ENCODE measurements around the gene MXD3.

GRCh38 chr5:177290816-177291596 is 20.7 kb downstream of the MXD3 start:
- TF ChIP-seq CTCF (IDR thresholded peaks at IDR 0.05): no peak
- TF ChIP-seq POLR2A (IDR thresholded peaks at IDR 0.05): no peak
